Coronary artery (tissue), 2 donors: Measurements from ENCODE around the gene NOTCH4.

Experiments used
- DNase-seq: peaks from one replicate; pipeline ENCODE4 v3.0.0-alpha.2; 2017; ENCODE audit warnings: low spot score
- H3K27ac ChIP-seq, 2 donors: fragments of 200-600 bp; sonication (generic); one replicate each; pipeline ENCODE4 v1.5.1; 2016 to 2019
- H3K4me3 ChIP-seq: fragments of 200-600 bp; sonication (generic); 2 replicates; pipeline ENCODE4 v1.5.1; 2016; ENCODE audit warnings: mild to moderate bottlenecking, moderate library complexity
- TF ChIP-seq, protein P1 (sequence below): fragments of 200-600 bp; sonication (generic); IDR thresholded peaks from one replicate; pipeline ENCODE4 v1.5.1; 2019; ENCODE audit warnings: antibody characterized with exemption

The NOTCH4 gene

GRCh38 chr6:32170294-32170693 lies 53.6 kb downstream of the NOTCH4 start:
- DNase-seq = no peak
- TF ChIP-seq, protein P1, sequence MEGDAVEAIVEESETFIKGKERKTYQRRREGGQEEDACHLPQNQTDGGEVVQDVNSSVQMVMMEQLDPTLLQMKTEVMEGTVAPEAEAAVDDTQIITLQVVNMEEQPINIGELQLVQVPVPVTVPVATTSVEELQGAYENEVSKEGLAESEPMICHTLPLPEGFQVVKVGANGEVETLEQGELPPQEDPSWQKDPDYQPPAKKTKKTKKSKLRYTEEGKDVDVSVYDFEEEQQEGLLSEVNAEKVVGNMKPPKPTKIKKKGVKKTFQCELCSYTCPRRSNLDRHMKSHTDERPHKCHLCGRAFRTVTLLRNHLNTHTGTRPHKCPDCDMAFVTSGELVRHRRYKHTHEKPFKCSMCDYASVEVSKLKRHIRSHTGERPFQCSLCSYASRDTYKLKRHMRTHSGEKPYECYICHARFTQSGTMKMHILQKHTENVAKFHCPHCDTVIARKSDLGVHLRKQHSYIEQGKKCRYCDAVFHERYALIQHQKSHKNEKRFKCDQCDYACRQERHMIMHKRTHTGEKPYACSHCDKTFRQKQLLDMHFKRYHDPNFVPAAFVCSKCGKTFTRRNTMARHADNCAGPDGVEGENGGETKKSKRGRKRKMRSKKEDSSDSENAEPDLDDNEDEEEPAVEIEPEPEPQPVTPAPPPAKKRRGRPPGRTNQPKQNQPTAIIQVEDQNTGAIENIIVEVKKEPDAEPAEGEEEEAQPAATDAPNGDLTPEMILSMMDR = no peak
- Histone ChIP-seq H3K27ac (no peak overlapping the region), H3K4me3 (no peak overlapping the region)

GRCh38 chr6:32168807-32169591 lies 54.9 kb downstream of the NOTCH4 start:
- Histone ChIP-seq H3K27ac (peak overlapping the region in 1 of 2 donors; percentile 32), H3K4me3 (no peak overlapping the region)
- TF ChIP-seq, protein P1 = no peak
- peak; percentile 62 for DNase-seq

DNA sequence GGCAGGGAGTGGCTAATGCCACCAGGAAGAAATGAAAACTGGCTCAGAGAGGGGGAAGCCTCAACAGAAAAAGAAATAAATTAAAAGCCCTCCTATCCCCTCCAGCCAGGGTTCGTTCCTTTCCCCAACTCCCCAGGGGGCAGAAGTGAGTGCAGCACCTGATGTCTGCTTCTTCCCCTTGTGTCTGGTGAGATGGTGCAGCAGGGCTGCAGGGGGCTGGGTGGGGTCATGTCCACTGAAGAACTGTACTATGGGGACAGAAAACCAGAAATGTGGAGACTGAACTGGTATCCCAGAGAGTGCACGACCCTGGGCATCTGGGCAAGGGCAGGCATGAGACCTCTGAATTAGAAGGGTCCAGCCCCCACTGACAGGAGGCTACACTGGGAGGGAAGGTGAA lies 55.5 kb downstream of the NOTCH4 start:
- peak overlapping the region in 1 of 2 donors; percentile 32 for H3K27ac ChIP-seq
- no peak overlapping the region for H3K4me3 ChIP-seq
- TF ChIP-seq, protein P1 = no peak
- DNase-seq = no peak

DNA sequence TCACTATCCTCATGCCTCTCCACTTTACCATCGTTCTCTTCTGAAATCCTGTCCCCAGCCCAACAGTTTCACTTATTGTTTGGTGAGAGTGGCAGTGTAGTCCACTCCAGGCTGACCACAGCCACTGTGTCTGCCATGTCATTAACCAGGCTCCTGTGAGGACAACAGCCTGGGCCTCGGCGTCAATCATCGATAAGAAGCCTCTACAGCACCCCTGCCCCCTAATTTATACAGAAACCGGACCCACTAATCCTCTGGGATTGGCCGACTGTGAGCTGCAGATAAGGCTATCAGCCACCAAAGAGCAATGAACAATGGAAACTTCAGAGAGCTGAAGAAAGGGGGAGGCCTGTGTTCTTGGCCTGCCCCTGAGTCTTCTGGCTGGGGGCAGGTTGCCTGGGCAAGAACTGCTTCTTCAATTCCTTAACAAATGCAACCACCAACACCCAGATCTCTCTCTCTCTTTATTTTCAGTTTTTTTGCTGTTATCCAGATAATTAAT lies 56.1 kb downstream of the NOTCH4 start:
- DNase-seq = no peak
- Histone ChIP-seq H3K4me3 (no peak overlapping the region), H3K27ac (no peak overlapping the region)
- TF ChIP-seq, protein P1 = no peak

DNA sequence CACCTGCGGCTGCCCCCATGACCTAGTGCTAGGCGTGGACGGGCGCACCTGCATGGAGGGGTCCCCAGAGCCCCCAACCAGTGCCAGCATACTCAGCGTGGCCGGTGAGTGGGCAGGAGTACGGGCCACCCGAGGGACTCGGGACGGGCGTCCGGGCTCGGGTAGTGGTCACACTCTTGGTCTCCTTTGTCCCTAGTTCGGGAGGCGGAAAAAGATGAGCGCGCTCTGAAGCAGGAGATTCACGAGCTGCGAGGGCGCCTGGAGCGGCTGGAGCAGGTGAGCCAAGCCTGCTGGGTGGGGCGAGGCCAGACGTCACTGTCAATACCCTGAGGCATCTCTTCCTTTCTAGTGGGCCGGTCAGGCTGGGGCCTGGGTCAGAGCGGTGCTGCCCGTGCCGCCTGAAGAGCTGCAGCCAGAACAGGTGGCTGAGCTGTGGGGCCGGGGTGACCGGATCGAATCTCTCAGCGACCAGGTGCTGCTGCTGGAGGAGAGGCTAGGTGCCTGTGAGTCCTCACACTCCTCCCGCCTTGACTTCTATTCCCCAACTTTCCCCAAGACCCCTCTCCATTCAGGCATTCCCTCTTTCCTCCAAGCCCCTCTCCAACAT lies 56.6 kb downstream of the NOTCH4 start:
- DNase-seq = peak; percentile 68
- TF ChIP-seq, protein P1 = no peak
- peak overlapping the region in 1 of 2 donors; percentile 45 for H3K27ac ChIP-seq
- H3K4me3 ChIP-seq = no peak overlapping the region

- H3K27ac ChIP-seq = peak overlapping the region in 1 of 2 donors; percentile 45
- TF ChIP-seq, protein P1 = no peak
Measured at GRCh38 chr6:32166411-32167061, 57.3 kb downstream of the NOTCH4 start.

More at GRCh38 chr6:32166411-32167061, 57.3 kb downstream of the NOTCH4 start:
- DNase-seq = peak; percentile 71
- no peak overlapping the region for H3K4me3 ChIP-seq
